GM19193 (cell line): ENCODE data around the gene TMEM178A.

Source experiments
- POLR2A ChIP-seq: IDR thresholded peaks from 4 replicates; pipeline ENCODE4 v1.6.1; 2011; ENCODE audit not compliant: insufficient read depth, insufficient read length; ENCODE audit errors: extremely low read depth

Gene TMEM178A

GRCh38 chr2:39664232-39664887 lies 1.4 kb upstream of the TMEM178A start:
- TF ChIP-seq POLR2A: no peak

- no peak for TF ChIP-seq POLR2A
Measured at GRCh38 chr2:39664888-39665591, 677 bp upstream of the TMEM178A start.

- no peak for TF ChIP-seq POLR2A
Measured at GRCh38 chr2:39666491-39667101, 879 bp downstream of the TMEM178A start.

GRCh38 chr2:39667104-39667885 lies 1.6 kb downstream of the TMEM178A start:
- TF ChIP-seq POLR2A: no peak

- TF ChIP-seq POLR2A: no peak
Measured at GRCh38 chr2:39667886-39668276, 2.2 kb downstream of the TMEM178A start.

- no peak for TF ChIP-seq POLR2A
Measured at GRCh38 chr2:39668576-39669080, 2.9 kb downstream of the TMEM178A start.

GRCh38 chr2:39671604-39672003 lies 5.9 kb downstream of the TMEM178A start:
- TF ChIP-seq POLR2A: no peak

- TF ChIP-seq POLR2A: no peak
Measured at GRCh38 chr2:39673018-39673417, 7.3 kb downstream of the TMEM178A start.

GRCh38 chr2:39676342-39676741 lies 10.6 kb downstream of the TMEM178A start:
- TF ChIP-seq POLR2A: no peak

- no peak for TF ChIP-seq POLR2A
Measured at GRCh38 chr2:39678170-39678569, 12.5 kb downstream of the TMEM178A start.

- no peak for TF ChIP-seq POLR2A
Measured at GRCh38 chr2:39679805-39680204, 14.1 kb downstream of the TMEM178A start.

- TF ChIP-seq POLR2A: no peak
Measured at GRCh38 chr2:39682066-39682692, 16.5 kb downstream of the TMEM178A start.

- TF ChIP-seq POLR2A: no peak
Measured at GRCh38 chr2:39683022-39683699, 17.4 kb downstream of the TMEM178A start.

GRCh38 chr2:39684464-39684863 lies 18.7 kb downstream of the TMEM178A start:
- TF ChIP-seq POLR2A: no peak

GRCh38 chr2:39685126-39685525 lies 19.4 kb downstream of the TMEM178A start:
- no peak for TF ChIP-seq POLR2A

GRCh38 chr2:39686456-39686855 lies 20.7 kb downstream of the TMEM178A start:
- TF ChIP-seq POLR2A: no peak
